Lower leg skin (tissue), 4 donors: ENCODE results near the gene GPR6. TPM values are rescaled to one million over a fixed set of nuclear protein-coding genes. Genes with fewer than 3 reads are reported as not detected.

Experiments
- DNase-seq, 2 donors: peaks; one replicate each; pipeline ENCODE4 v3.0.0-alpha.2; 2019; ENCODE audit warnings: low spot score in 2 of 2
- H3K4me3 ChIP-seq: fragments of 200-600 bp; sonication (generic); 2 replicates; pipeline ENCODE4 v1.5.1; 2017; ENCODE audit warnings: mild to moderate bottlenecking, low read depth; ENCODE audit not compliant: poor library complexity, severe bottlenecking
- CTCF ChIP-seq, 3 donors: fragments of 450-650 bp; IDR thresholded peaks; one replicate each; pipeline ENCODE4 v1.5.1; 2016; ENCODE audit warnings: antibody characterized with exemption in 3 of 3, mild to moderate bottlenecking in 3 of 3, moderate library complexity in 2 of 3
- POLR2A ChIP-seq, 2 donors: fragments of 450-650 bp; IDR thresholded peaks; one replicate each; pipeline ENCODE4 v1.6.1; 2016 to 2017; ENCODE audit warnings: antibody characterized with exemption in 2 of 2, mild to moderate bottlenecking in 1 of 2, moderate library complexity in 1 of 2
- WGBS, 2 donors: methylation state at CpG; one replicate each; pipeline ENCODE4 v1.1.5; 2018; 5-methylcytosine and 5-hydroxymethylcytosine counted together
- intact Hi-C: fragments of 100-400 bp; cut with DNase I; formaldehyde crosslinking; loops from one replicate; pipeline ENCODE4 v1.15.0; 2023; ENCODE audit warnings: low total_unique reads
- total RNA-seq, 4 donors: library from RNA; depleted of rRNA; stranded (reverse); fragments of >200 nt; gene quantifications; one replicate each; pipeline ENCODE4 v1.1.0, GENCODE V29; 2016

GPR6 gene
- total RNA-seq, 4 donors from 2014 or later: not detected

GRCh38 chr6:110002676-110003075, 24.6 kb downstream of the GPR6 start:
- intact Hi-C loops: no loop called here
- TF ChIP-seq CTCF (IDR thresholded peaks at IDR 0.05) (no peak), POLR2A (IDR thresholded peaks at IDR 0.05) (no peak)
- H3K4me3 ChIP-seq: no peak overlapping the region
- no peak for DNase-seq
- WGBS, 2 donors: 77% methylated on average over 5 of the region's 5 CpGs

GRCh38 chr6:110013386-110013785, 35.3 kb downstream of the GPR6 start:
- intact Hi-C loops: no loop called here
- TF ChIP-seq CTCF (IDR thresholded peaks at IDR 0.05): no peak
- TF ChIP-seq POLR2A (IDR thresholded peaks at IDR 0.05): no peak
- DNase-seq: no peak
- no peak overlapping the region for H3K4me3 ChIP-seq
- whole genome bisulfite sequencing, 2 donors: 57 to 58% methylated on average over 6 of the region's 6 CpGs

GRCh38 chr6:110015206-110015605, 37.1 kb downstream of the GPR6 start:
- no peak overlapping the region for H3K4me3 ChIP-seq
- 88 to 89% methylated on average over 9 of the region's 9 CpGs for WGBS, 2 donors
- DNase-seq: no peak
- no peak for TF ChIP-seq POLR2A (IDR thresholded peaks at IDR 0.05)
- no peak for TF ChIP-seq CTCF (IDR thresholded peaks at IDR 0.05)
- intact Hi-C loops: no loop called here

GRCh38 chr6:110017306-110017705, 39.2 kb downstream of the GPR6 start:
- 79 to 84% methylated on average over 6 of the region's 6 CpGs for WGBS, 2 donors
- no peak overlapping the region for H3K4me3 ChIP-seq
- DNase-seq: no peak
- TF ChIP-seq CTCF (IDR thresholded peaks at IDR 0.05): no peak
- TF ChIP-seq POLR2A (IDR thresholded peaks at IDR 0.05): no peak
- intact Hi-C loops: no loop called here

DNA sequence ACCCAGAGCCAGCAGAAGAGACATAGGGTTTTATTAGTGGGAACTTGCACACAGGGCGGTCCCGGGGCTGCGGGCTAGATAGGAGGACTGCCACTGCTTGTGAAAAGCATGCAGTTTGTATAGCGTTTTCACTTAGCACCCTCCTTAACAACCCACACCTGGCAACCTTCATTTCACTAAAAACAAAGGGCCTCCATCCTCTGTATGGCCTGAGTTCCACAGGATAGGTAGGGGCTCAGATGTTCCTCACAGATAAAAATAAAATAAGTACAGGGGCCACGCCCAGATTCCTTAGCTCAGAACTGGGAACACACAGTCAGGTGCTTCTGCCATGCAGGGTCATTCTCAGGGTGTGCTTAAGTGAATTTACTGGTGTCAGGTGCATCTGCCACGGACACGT, 39.8 kb downstream of the GPR6 start:
- intact Hi-C loops: no loop called here
- no peak for DNase-seq
- TF ChIP-seq POLR2A (IDR thresholded peaks at IDR 0.05) (no peak), CTCF (IDR thresholded peaks at IDR 0.05) (no peak)
- no peak overlapping the region for H3K4me3 ChIP-seq
- 61 to 66% methylated on average over 7 of the region's 7 CpGs for whole genome bisulfite sequencing, 2 donors

- no peak overlapping the region for H3K4me3 ChIP-seq
- 79 to 87% methylated on average over 4 to 5 of the region's 5 CpGs for WGBS, 2 donors
- TF ChIP-seq CTCF (IDR thresholded peaks at IDR 0.05): no peak
- no peak for TF ChIP-seq POLR2A (IDR thresholded peaks at IDR 0.05)
- intact Hi-C loops: no loop called here
- no peak for DNase-seq
Observed at GRCh38 chr6:110018486-110018885, 40.4 kb downstream of the GPR6 start.
